Stomach (tissue), 4 donors: ENCODE results near the gene SFPQ.

Source experiments
- CTCF ChIP-seq, 7 experiments: fragments of 450-650 bp in 4 of 7; fragments of 200-600 bp in 3 of 7; sonication (generic) in 3 of 7; IDR thresholded peaks; one replicate each; pipeline ENCODE4 v1.5.1; 2016 to 2019; ENCODE audit warnings: antibody characterized with exemption in 7 of 7, control low read depth in 2 of 7, mild to moderate bottlenecking in 1 of 7
- EP300 ChIP-seq: sonication (generic); formaldehyde crosslinking; IDR thresholded peaks from one replicate; pipeline ENCODE4 v1.6.1; 2017; ENCODE audit warnings: antibody characterized with exemption
- POLR2A ChIP-seq, 4 donors: fragments of 450-650 bp; IDR thresholded peaks; one replicate each; pipeline ENCODE4 v1.6.1; 2016; ENCODE audit warnings: antibody characterized with exemption in 4 of 4, control low read depth in 2 of 4, mild to moderate bottlenecking in 1 of 4, moderate library complexity in 1 of 4
- POLR2AphosphoS5 ChIP-seq, 3 donors: sonication (generic); formaldehyde crosslinking; IDR thresholded peaks; one replicate each; pipeline ENCODE4 v1.6.1; 2016; ENCODE audit warnings: antibody characterized with exemption in 3 of 3

GRCh38 chr1:35178295-35178695 lies 14.7 kb downstream of the SFPQ start:
- TF ChIP-seq POLR2AphosphoS5 (IDR thresholded peaks at IDR 0.05) (no peak), CTCF (IDR thresholded peaks at IDR 0.05) (no peak), POLR2A (IDR thresholded peaks at IDR 0.05) (no peak), EP300 (no peak)
